Measurements from ENCODE around the gene SNX20. TPM values are rescaled to one million over a fixed set of nuclear protein-coding genes. Genes with fewer than 3 reads are reported as not detected.

SNX20 gene
- total and polyA plus RNA-seq, 8 donors = 0.09 to 2.8 (median 0.49) TPM

GRCh38 chr16:50631249-50631984, 49.7 kb downstream of the SNX20 start:
- H3K4me3 ChIP-seq = no peak overlapping the region
- FAIRE-seq (no peak), ATAC-seq (no peak), DNase-seq (no peak)
- H3K36me3 ChIP-seq = no peaks in the 10 kb centered on the region
- TF ChIP-seq, protein P1, sequence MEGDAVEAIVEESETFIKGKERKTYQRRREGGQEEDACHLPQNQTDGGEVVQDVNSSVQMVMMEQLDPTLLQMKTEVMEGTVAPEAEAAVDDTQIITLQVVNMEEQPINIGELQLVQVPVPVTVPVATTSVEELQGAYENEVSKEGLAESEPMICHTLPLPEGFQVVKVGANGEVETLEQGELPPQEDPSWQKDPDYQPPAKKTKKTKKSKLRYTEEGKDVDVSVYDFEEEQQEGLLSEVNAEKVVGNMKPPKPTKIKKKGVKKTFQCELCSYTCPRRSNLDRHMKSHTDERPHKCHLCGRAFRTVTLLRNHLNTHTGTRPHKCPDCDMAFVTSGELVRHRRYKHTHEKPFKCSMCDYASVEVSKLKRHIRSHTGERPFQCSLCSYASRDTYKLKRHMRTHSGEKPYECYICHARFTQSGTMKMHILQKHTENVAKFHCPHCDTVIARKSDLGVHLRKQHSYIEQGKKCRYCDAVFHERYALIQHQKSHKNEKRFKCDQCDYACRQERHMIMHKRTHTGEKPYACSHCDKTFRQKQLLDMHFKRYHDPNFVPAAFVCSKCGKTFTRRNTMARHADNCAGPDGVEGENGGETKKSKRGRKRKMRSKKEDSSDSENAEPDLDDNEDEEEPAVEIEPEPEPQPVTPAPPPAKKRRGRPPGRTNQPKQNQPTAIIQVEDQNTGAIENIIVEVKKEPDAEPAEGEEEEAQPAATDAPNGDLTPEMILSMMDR (IDR thresholded peaks at IDR 0.05) = no peak
- no peaks in the 10 kb centered on the region for H3K9me3 ChIP-seq
- WGBS, 2 donors = 69 to 77% methylated on average over 8 of the region's 8 CpGs
- H3K4me1 ChIP-seq = no peaks in the 10 kb centered on the region
- H3K27me3 ChIP-seq = no peaks in the 10 kb centered on the region
- intact Hi-C loops (cut with DNase I) = no loop called here
- H3K27ac ChIP-seq = no peak overlapping the region

DNA sequence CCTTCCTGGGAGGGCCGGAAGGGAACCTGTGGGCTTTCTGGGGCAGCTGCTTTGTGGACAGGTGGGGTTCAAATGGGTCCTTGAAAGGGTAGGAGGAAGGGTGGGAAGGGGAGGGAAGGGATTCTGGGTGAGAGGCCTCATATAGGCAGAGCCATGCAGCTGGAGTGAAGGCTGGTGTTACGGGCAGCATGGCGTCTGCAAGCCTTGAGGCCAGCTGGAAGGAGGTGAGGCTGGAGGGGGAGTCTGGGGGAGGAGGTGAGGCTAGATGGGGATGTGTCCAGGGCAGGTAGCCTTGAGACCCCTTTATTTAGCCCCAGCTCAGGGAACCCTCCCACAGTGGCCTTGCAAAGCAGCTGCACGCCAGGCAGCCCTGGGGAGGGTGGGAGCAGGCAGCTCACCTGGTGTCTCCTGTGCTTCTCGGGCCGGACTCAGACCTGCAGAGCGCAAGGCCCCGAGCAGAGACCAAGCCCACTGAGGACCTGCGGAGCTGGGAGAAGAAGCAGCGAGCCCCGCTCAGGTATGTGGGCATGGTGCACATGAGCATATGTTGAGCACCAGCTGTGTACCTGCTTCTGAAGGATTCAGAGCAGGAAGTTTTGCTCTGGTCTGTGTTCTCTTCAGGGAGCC, 50.6 kb downstream of the SNX20 start:
- Histone ChIP-seq H3K4me1 (no peaks in the 10 kb centered on the region), H3K4me3 (no peak overlapping the region), H3K36me3 (no peaks in the 10 kb centered on the region), H3K27ac (no peak overlapping the region), H3K9me3 (no peaks in the 10 kb centered on the region), H3K27me3 (no peaks in the 10 kb centered on the region)
- ATAC-seq (no peak), FAIRE-seq (no peak), DNase-seq (no peak)
- 93 to 94% methylated on average over 11 of the region's 11 CpGs for WGBS, 2 donors
- intact Hi-C loops (cut with DNase I) = no loop called here
- TF ChIP-seq, protein P1 (IDR thresholded peaks at IDR 0.05) = no peak

GRCh38 chr16:50629334-50629733, 51.8 kb downstream of the SNX20 start:
- FAIRE-seq (no peak), ATAC-seq (no peak), DNase-seq (no peak)
- no peaks in the 10 kb centered on the region for H3K9me3 ChIP-seq
- no peaks in the 10 kb centered on the region for H3K4me1 ChIP-seq
- H3K27ac ChIP-seq = no peak overlapping the region
- TF ChIP-seq, protein P1 (IDR thresholded peaks at IDR 0.05) = no peak
- intact Hi-C loops (cut with DNase I) = no loop called here
- no peaks in the 10 kb centered on the region for H3K27me3 ChIP-seq
- H3K36me3 ChIP-seq = no peaks in the 10 kb centered on the region
- no peak overlapping the region for H3K4me3 ChIP-seq
- 79% methylated on average over 4 of the region's 4 CpGs for WGBS, 2 donors

- H3K27me3 ChIP-seq = no peaks in the 10 kb centered on the region
- H3K4me3 ChIP-seq = no peak overlapping the region
- DNase-seq = no peak
- WGBS, 2 donors = 91 to 96% methylated on average over 9 of the region's 9 CpGs
- H3K36me3 ChIP-seq = no peaks in the 10 kb centered on the region
- no peak for FAIRE-seq
- TF ChIP-seq, protein P1 (IDR thresholded peaks at IDR 0.05) = no peak
- H3K4me1 ChIP-seq = no peaks in the 10 kb centered on the region
- H3K27ac ChIP-seq = no peak overlapping the region
- H3K9me3 ChIP-seq = no peaks in the 10 kb centered on the region
- ATAC-seq = no peak
- intact Hi-C loops (cut with DNase I) = no loop called here
Measured at GRCh38 chr16:50628156-50628802, 52.8 kb downstream of the SNX20 start.
